Thyroid gland (tissue), 4 donors: Measurements from ENCODE around the gene INTS3. TPM values are rescaled to one million over a fixed set of nuclear protein-coding genes. Genes with fewer than 3 reads are reported as not detected.

Experiments used
- DNase-seq, 2 donors: peaks; one replicate each; pipeline ENCODE4 v3.0.0-alpha.2; 2019
- H3K27ac ChIP-seq, 3 donors: fragments of 200-600 bp; sonication (generic); 1 replicate in 2 of 3; 2 replicates in 1 of 3; pipeline ENCODE4 v1.5.1; 2016 to 2019; ENCODE audit warnings: mild to moderate bottlenecking in 1 of 3, moderate library complexity in 1 of 3
- H3K27me3 ChIP-seq: fragments of 200-600 bp; sonication (generic); one replicate; pipeline ENCODE4 v1.5.1; 2019
- H3K36me3 ChIP-seq, 2 donors: fragments of 200-600 bp; sonication (generic); one replicate each; pipeline ENCODE4 v1.5.1; 2016 to 2019
- H3K4me1 ChIP-seq, 2 donors: fragments of 200-600 bp; sonication (generic); one replicate each; pipeline ENCODE4 v1.5.1; 2017 to 2019
- H3K4me3 ChIP-seq, 3 donors: fragments of 200-600 bp; sonication (generic); replicated peaks in 1 of 3; 1 replicate in 2 of 3; 2 replicates in 1 of 3; pipeline ENCODE4 v1.5.1; 2016; ENCODE audit warnings: mild to moderate bottlenecking in 1 of 3
- H3K9me3 ChIP-seq: fragments of 200-600 bp; sonication (generic); one replicate; pipeline ENCODE4 v1.5.1; 2017
- CTCF ChIP-seq, 6 experiments: fragments of 200-600 bp in 3 of 6; fragments of 450-650 bp in 3 of 6; sonication (generic) in 3 of 6; IDR thresholded peaks; one replicate each; pipeline ENCODE4 v1.5.1; 2016 to 2019; ENCODE audit warnings: antibody characterized with exemption in 6 of 6, mild to moderate bottlenecking in 2 of 6, inconsistent platforms in 1 of 6, moderate library complexity in 1 of 6
- POLR2A ChIP-seq, 2 donors: fragments of 450-650 bp; IDR thresholded peaks; one replicate each; pipeline ENCODE4 v1.6.1; 2017; ENCODE audit warnings: antibody characterized with exemption in 2 of 2, mild to moderate bottlenecking in 2 of 2, moderate library complexity in 1 of 2
- WGBS, 2 donors: methylation state at CpG; one replicate each; pipeline ENCODE4 v1.1.5; 2017; 5-methylcytosine and 5-hydroxymethylcytosine counted together
- intact Hi-C: fragments of 100-400 bp; cut with DNase I; formaldehyde crosslinking; loops from one replicate; pipeline ENCODE4 v1.15.1; 2023
- total RNA-seq, 4 donors: library from RNA; depleted of rRNA; stranded (reverse); fragments of >200 nt; gene quantifications; one replicate each; pipeline ENCODE4 v1.2.3, GENCODE V29; 2016

INTS3 gene
- total RNA-seq, 4 donors from 2014 or later, result 50.0 to 60.9 (median 56.3) TPM

- intact Hi-C loops, result no loop called here
- DNase-seq, result peak; percentile 47 to 51
Observed at GRCh38 chr1:153728305-153729066, 636 bp downstream of the INTS3 start.

GRCh38 chr1:153730468-153730988 lies 2.7 kb downstream of the INTS3 start:
- Histone ChIP-seq H3K9me3 (no peaks in the 10 kb centered on the region), H3K27me3 (no peaks in the 10 kb centered on the region), H3K36me3 (no peaks in the 10 kb centered on the region), H3K4me3 (no peak overlapping the region), H3K27ac (peak overlapping the region in 1 of 3 donors; percentile 9), H3K4me1 (peaks cover 33 to 48% of the 10 kb centered on the region in 2 donors)
- WGBS, 2 donors, result 68 to 74% methylated on average over 5 of the region's 5 CpGs
- DNase-seq, result no peak
- intact Hi-C loops, result no loop called here
- no peak for TF ChIP-seq CTCF (IDR thresholded peaks at IDR 0.05)
- no peak for TF ChIP-seq POLR2A (IDR thresholded peaks at IDR 0.05)

More at GRCh38 chr1:153728305-153729066, 636 bp downstream of the INTS3 start:
- Histone ChIP-seq H3K4me1 (peaks cover 21 to 27% of the 10 kb centered on the region in 2 donors), H3K36me3 (no peaks in the 10 kb centered on the region), H3K9me3 (no peaks in the 10 kb centered on the region), H3K27ac (peak overlapping the region; percentile 92 to 99 (median 99)), H3K27me3 (no peaks in the 10 kb centered on the region), H3K4me3 (peak overlapping the region; percentile 80 to 99 (median 84))
- WGBS, 2 donors, result 0 to 2% methylated on average over 13 to 19 of the region's 19 CpGs
- no peak for TF ChIP-seq POLR2A (IDR thresholded peaks at IDR 0.05)
- TF ChIP-seq CTCF (IDR thresholded peaks at IDR 0.05), result no peak

GRCh38 chr1:153733970-153734369 lies 6.1 kb downstream of the INTS3 start:
- no peaks in the 10 kb centered on the region for H3K27me3 ChIP-seq
- H3K4me1 ChIP-seq, result peaks cover 23 to 37% of the 10 kb centered on the region in 2 donors
- no peaks in the 10 kb centered on the region for H3K36me3 ChIP-seq
- H3K9me3 ChIP-seq, result no peaks in the 10 kb centered on the region
- H3K4me3 ChIP-seq, result peak overlapping the region in 1 of 3 donors; percentile 0
- intact Hi-C loops, result no loop called here
- 47 to 69% methylated on average over 1 of the region's 1 CpG for WGBS, 2 donors
- H3K27ac ChIP-seq, result peak overlapping the region; percentile 24 to 77 (median 61)
- TF ChIP-seq POLR2A (IDR thresholded peaks at IDR 0.05), result no peak
- TF ChIP-seq CTCF (IDR thresholded peaks at IDR 0.05), result no peak
- DNase-seq, result no peak

GRCh38 chr1:153734396-153735089 lies 6.7 kb downstream of the INTS3 start:
- Histone ChIP-seq H3K36me3 (peaks cover 0 to under 1% of the 10 kb centered on the region in 2 donors), H3K9me3 (no peaks in the 10 kb centered on the region), H3K4me3 (no peak overlapping the region), H3K27ac (peak overlapping the region; percentile 24 to 77 (median 61)), H3K27me3 (no peaks in the 10 kb centered on the region), H3K4me1 (peaks cover 18 to 31% of the 10 kb centered on the region in 2 donors)
- DNase-seq, result peak; percentile 61 to 65
- intact Hi-C loops, result no loop called here
- WGBS, 2 donors, result 39 to 50% methylated on average over 3 of the region's 3 CpGs
- no peak for TF ChIP-seq POLR2A (IDR thresholded peaks at IDR 0.05)
- TF ChIP-seq CTCF (IDR thresholded peaks at IDR 0.05), result no peak
